ENCODE measurements around the gene NLRP10. TPM values are rescaled to one million over a fixed set of nuclear protein-coding genes. Genes with fewer than 3 reads are reported as not detected.

The NLRP10 gene
- total RNA-seq, 1 experiment from 2014 or later = not detected

DNA sequence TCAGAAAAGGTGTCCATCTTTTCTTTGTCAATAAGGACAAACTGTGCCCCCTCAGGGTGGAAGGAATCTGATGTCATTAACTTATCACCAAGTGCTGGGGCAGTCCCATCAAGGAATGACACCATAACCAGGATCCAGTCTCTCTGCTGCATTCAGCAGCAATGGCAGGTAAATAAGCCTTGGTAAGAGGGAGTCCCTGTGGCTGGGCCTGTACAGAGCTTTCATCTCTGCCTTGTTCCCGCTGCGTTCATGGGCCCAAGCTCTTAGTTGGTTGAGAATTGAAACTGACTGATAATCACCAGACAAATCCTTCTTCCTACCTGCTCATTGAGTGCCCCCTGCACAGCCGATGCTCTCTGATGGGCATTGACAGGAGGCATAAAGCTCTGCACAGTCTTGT is 44.6 kb upstream of the NLRP10 start:
- H3K9me3 Mint-ChIP-seq (ENCODE audit: low read depth, unreplicated experiment) = no peaks in the 10 kb centered on the region
- H3K27ac Mint-ChIP-seq (ENCODE audit: unreplicated experiment) = no peak overlapping the region
- no peaks in the 10 kb centered on the region for H3K36me3 Mint-ChIP-seq (ENCODE audit: insufficient read depth, unreplicated experiment)
- no peak for DNase-seq
- CTCF ChIA-PET = interaction anchor here (1.2 kb wide), 1 partner anchor 81 kb away, joined by 3 read pairs; no protein-coding TSS in a partner anchor
- H3K27me3 Mint-ChIP-seq (ENCODE audit: unreplicated experiment) = peaks cover 36% of the 10 kb centered on the region
- no peak overlapping the region for H3K4me3 Mint-ChIP-seq (ENCODE audit: low read depth, unreplicated experiment)
- intact Hi-C loops (cut with micrococcal nuclease; ENCODE audit: unreplicated experiment) = loop anchor here (5.0 kb wide), 1 partner anchor 557 kb away; no protein-coding TSS in a partner anchor
- TF ChIP-seq, protein P1, sequence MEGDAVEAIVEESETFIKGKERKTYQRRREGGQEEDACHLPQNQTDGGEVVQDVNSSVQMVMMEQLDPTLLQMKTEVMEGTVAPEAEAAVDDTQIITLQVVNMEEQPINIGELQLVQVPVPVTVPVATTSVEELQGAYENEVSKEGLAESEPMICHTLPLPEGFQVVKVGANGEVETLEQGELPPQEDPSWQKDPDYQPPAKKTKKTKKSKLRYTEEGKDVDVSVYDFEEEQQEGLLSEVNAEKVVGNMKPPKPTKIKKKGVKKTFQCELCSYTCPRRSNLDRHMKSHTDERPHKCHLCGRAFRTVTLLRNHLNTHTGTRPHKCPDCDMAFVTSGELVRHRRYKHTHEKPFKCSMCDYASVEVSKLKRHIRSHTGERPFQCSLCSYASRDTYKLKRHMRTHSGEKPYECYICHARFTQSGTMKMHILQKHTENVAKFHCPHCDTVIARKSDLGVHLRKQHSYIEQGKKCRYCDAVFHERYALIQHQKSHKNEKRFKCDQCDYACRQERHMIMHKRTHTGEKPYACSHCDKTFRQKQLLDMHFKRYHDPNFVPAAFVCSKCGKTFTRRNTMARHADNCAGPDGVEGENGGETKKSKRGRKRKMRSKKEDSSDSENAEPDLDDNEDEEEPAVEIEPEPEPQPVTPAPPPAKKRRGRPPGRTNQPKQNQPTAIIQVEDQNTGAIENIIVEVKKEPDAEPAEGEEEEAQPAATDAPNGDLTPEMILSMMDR (IDR thresholded peaks at IDR 0.05; ENCODE audit: unreplicated experiment) = no peak
- no TSS peak for BruUV-seq (replicated peaks)
- no peaks in the 10 kb centered on the region for H3K4me1 Mint-ChIP-seq (ENCODE audit: low read depth, unreplicated experiment)

DNA sequence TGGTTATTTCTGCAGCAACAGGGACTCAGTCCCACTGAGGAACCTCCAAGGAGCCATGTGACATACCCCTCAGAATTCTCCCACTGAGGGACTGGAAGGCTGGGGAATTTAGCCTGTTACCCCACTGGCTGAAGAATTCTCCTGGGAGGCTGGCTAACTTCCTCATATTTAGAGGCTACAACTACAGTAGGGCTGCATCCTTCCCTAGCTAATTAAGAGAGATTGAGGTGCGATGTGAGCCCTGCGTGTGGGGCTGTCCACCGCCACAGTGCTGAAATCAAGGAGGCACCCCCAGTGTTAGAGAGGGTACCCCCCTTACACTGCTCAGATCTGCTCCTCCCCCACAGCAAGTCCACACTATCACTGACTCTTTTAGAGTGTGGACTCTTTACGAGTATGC is 43.0 kb upstream of the NLRP10 start:
- Mint-ChIP-seq H3K9me3 (ENCODE audit: low read depth, unreplicated experiment) (no peaks in the 10 kb centered on the region), H3K4me3 (ENCODE audit: low read depth, unreplicated experiment) (no peak overlapping the region), H3K4me1 (ENCODE audit: low read depth, unreplicated experiment) (no peaks in the 10 kb centered on the region), H3K27ac (ENCODE audit: unreplicated experiment) (no peak overlapping the region), H3K36me3 (ENCODE audit: insufficient read depth, unreplicated experiment) (no peaks in the 10 kb centered on the region), H3K27me3 (ENCODE audit: unreplicated experiment) (peaks cover 26% of the 10 kb centered on the region)
- CTCF ChIA-PET = no interaction called here
- intact Hi-C loops (cut with micrococcal nuclease; ENCODE audit: unreplicated experiment) = loop anchor here (5.0 kb wide), 1 partner anchor 559 kb away; no protein-coding TSS in a partner anchor
- TF ChIP-seq, protein P1 (IDR thresholded peaks at IDR 0.05; ENCODE audit: unreplicated experiment) = no peak
- BruUV-seq (replicated peaks) = no TSS peak
- DNase-seq = no peak

DNA sequence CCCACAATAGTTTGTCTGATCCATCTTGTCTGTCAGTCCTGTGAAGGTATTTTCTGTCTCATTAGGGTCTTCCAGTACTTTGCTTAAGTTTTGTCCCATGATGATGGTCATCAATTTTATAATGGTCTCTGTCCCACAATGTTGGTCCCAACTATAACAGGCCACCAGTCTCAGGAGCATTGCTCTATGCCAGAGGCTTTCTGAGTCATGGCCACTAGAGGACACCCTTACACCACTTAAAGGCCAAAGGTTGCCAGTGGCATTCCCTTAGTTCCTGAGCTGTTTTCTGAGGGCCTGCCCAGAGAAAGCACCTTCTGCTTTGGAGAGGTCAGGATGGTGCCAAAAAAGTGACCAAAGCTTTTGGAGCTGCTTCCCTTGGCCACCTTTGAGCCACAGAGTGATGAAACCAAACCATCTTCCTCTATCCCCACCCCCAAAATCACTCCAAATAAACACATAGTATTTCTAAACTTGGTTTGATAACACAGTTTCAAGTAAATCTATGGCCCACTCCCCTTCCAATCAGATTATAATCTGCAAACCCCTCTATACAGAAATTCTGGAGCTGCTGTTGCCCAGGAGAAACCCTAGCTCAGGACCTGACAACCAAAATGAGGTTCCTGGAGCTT is 41.2 kb upstream of the NLRP10 start:
- BruUV-seq (replicated peaks) = no TSS peak
- CTCF ChIA-PET = interaction anchor here (0.6 to 2.2 kb wide), 13 partner anchors 8 to 101 kb away, joined by 3 to 97 read pairs (median 4); no protein-coding TSS in a partner anchor
- DNase-seq = peak; percentile 71
- H3K27me3 Mint-ChIP-seq (ENCODE audit: unreplicated experiment) = peaks cover 10% of the 10 kb centered on the region
- intact Hi-C loops (cut with micrococcal nuclease; ENCODE audit: unreplicated experiment) = loop anchor here (1.0 to 5.0 kb wide), 2 partner anchors 93 to 561 kb away; no protein-coding TSS in a partner anchor
- H3K4me1 Mint-ChIP-seq (ENCODE audit: low read depth, unreplicated experiment) = no peaks in the 10 kb centered on the region
- TF ChIP-seq, protein P1 (IDR thresholded peaks at IDR 0.05; ENCODE audit: unreplicated experiment) = peak; percentile 59
- no peak overlapping the region for H3K27ac Mint-ChIP-seq (ENCODE audit: unreplicated experiment)
- H3K9me3 Mint-ChIP-seq (ENCODE audit: low read depth, unreplicated experiment) = no peaks in the 10 kb centered on the region
- H3K36me3 Mint-ChIP-seq (ENCODE audit: insufficient read depth, unreplicated experiment) = no peaks in the 10 kb centered on the region
- no peak overlapping the region for H3K4me3 Mint-ChIP-seq (ENCODE audit: low read depth, unreplicated experiment)

DNA sequence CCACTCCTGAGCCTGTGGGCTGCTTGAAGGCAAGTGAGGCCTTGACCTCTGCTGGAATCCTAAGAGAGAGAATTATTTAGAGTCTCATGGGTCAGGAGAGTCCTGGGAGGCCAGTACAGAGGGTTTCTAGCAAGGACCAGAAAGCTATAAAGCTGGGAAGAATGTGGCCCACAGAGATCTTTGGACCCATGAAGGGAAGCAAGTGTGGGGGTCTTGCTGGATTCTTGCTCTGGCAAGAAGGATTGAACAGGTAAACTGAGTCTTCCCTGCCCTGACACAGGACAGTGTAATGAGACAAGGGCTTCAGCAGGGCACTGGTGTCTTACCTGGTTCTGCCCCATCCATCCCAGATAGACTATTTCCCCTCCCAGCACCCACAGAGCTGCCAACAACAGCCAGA is 40.3 kb upstream of the NLRP10 start:
- H3K36me3 Mint-ChIP-seq (ENCODE audit: insufficient read depth, unreplicated experiment) = peaks cover under 1% of the 10 kb centered on the region
- CTCF ChIA-PET = interaction anchor here (1.3 to 2.2 kb wide), 3 partner anchors 66 to 94 kb away, joined by 3 to 97 read pairs (median 23); no protein-coding TSS in a partner anchor
- no peaks in the 10 kb centered on the region for H3K4me1 Mint-ChIP-seq (ENCODE audit: low read depth, unreplicated experiment)
- TF ChIP-seq, protein P1 (IDR thresholded peaks at IDR 0.05; ENCODE audit: unreplicated experiment) = no peak
- intact Hi-C loops (cut with micrococcal nuclease; ENCODE audit: unreplicated experiment) = loop anchor here (5.0 kb wide), 1 partner anchor 562 kb away; no protein-coding TSS in a partner anchor
- no peak overlapping the region for H3K4me3 Mint-ChIP-seq (ENCODE audit: low read depth, unreplicated experiment)
- no peak for DNase-seq
- no TSS peak for BruUV-seq (replicated peaks)
- H3K27me3 Mint-ChIP-seq (ENCODE audit: unreplicated experiment) = peaks cover 1% of the 10 kb centered on the region
- no peak overlapping the region for H3K27ac Mint-ChIP-seq (ENCODE audit: unreplicated experiment)
- H3K9me3 Mint-ChIP-seq (ENCODE audit: low read depth, unreplicated experiment) = no peaks in the 10 kb centered on the region

Data from Calu3 (cell line).